ENCODE results near the gene ANKS6.

- TF ChIP-seq POLR2A (IDR thresholded peaks at IDR 0.05; ENCODE audit: low read depth, low read length), result no peak
- no peak for TF ChIP-seq POLR2AphosphoS5 (IDR thresholded peaks at IDR 0.05; ENCODE audit: low read depth, low read length)
- TF ChIP-seq TAF1 (IDR thresholded peaks at IDR 0.05; ENCODE audit: low read depth, low read length), result no peak
- no peak for TF ChIP-seq SPI1 (IDR thresholded peaks at IDR 0.05; ENCODE audit: low read depth, low read length)
- no peak for TF ChIP-seq PAX5 (IDR thresholded peaks at IDR 0.05; ENCODE audit: insufficient read depth, low read length, severe bottlenecking)
- no peak for TF ChIP-seq POU2F2 (IDR thresholded peaks at IDR 0.05; ENCODE audit: low read depth, low read length)
These were observed 17.4 kb downstream of the ANKS6 start for GRCh38 chr9:98778711-98779530.
